ENCODE data around the gene SQOR.

Gene SQOR

GRCh38 chr15:45588219-45588875 is 46.5 kb upstream of the SQOR start:
- peak overlapping the region; percentile 98 for H3K4me3 ChIP-seq (ENCODE audit: low read depth, low read length)
- no peak for TF ChIP-seq CTCF (IDR thresholded peaks at IDR 0.05; ENCODE audit: low read depth, low read length)

GRCh38 chr15:45589256-45589655 is 45.6 kb upstream of the SQOR start:
- H3K4me3 ChIP-seq (ENCODE audit: low read depth, low read length): peak overlapping the region; percentile 98
- no peak for TF ChIP-seq CTCF (IDR thresholded peaks at IDR 0.05; ENCODE audit: low read depth, low read length)

- no peak overlapping the region for H3K4me3 ChIP-seq (ENCODE audit: low read depth, low read length)
- no peak for TF ChIP-seq CTCF (IDR thresholded peaks at IDR 0.05; ENCODE audit: low read depth, low read length)
Observed at GRCh38 chr15:45594319-45594718, 40.5 kb upstream of the SQOR start.

- TF ChIP-seq CTCF (IDR thresholded peaks at IDR 0.05; ENCODE audit: low read depth, low read length): no peak
- H3K4me3 ChIP-seq (ENCODE audit: low read depth, low read length): no peak overlapping the region
Observed at GRCh38 chr15:45594835-45595530, 39.8 kb upstream of the SQOR start.

GRCh38 chr15:45603881-45604280 is 30.9 kb upstream of the SQOR start:
- TF ChIP-seq CTCF (IDR thresholded peaks at IDR 0.05; ENCODE audit: low read depth, low read length): no peak
- H3K4me3 ChIP-seq (ENCODE audit: low read depth, low read length): no peak overlapping the region

- no peak for TF ChIP-seq CTCF (IDR thresholded peaks at IDR 0.05; ENCODE audit: low read depth, low read length)
- no peak overlapping the region for H3K4me3 ChIP-seq (ENCODE audit: low read depth, low read length)
Observed at GRCh38 chr15:45604326-45604725, 30.5 kb upstream of the SQOR start.

GRCh38 chr15:45606413-45606812 is 28.4 kb upstream of the SQOR start:
- TF ChIP-seq CTCF (IDR thresholded peaks at IDR 0.05; ENCODE audit: low read depth, low read length): no peak
- no peak overlapping the region for H3K4me3 ChIP-seq (ENCODE audit: low read depth, low read length)
